ENCODE data around the gene JARID2.
"Not testable (repeated sequence)": the region's sequence is repeated elsewhere in the genome, so short reads cannot be mapped to it uniquely, and the experiment has no call there.

JARID2 gene

GRCh38 chr6:15310680-15311079 is 64.8 kb downstream of the JARID2 start:
- no peak for DNase-seq (ENCODE audit: low spot score)

GRCh38 chr6:15312500-15312899 is 66.6 kb downstream of the JARID2 start:
- no peak for DNase-seq (ENCODE audit: low spot score)

- no peak for DNase-seq (ENCODE audit: low spot score)
These were observed 67.5 kb downstream of the JARID2 start for GRCh38 chr6:15313367-15313766.

GRCh38 chr6:15316754-15317153 is 70.9 kb downstream of the JARID2 start:
- DNase-seq (ENCODE audit: low spot score), result no peak

- DNase-seq (ENCODE audit: low spot score), result no peak
These were observed 71.4 kb downstream of the JARID2 start for GRCh38 chr6:15317251-15317650.

GRCh38 chr6:15317934-15318902 is 72.3 kb downstream of the JARID2 start:
- no peak for DNase-seq (ENCODE audit: low spot score)

- DNase-seq (ENCODE audit: low spot score), result no peak
These were observed 73.8 kb downstream of the JARID2 start for GRCh38 chr6:15319677-15320076.

- DNase-seq (ENCODE audit: low spot score), result no peak
These were observed 74.8 kb downstream of the JARID2 start for GRCh38 chr6:15320693-15321092.

- no peak for DNase-seq (ENCODE audit: low spot score)
These were observed 76.3 kb downstream of the JARID2 start for GRCh38 chr6:15322184-15322583.

GRCh38 chr6:15322781-15323536 is 77.1 kb downstream of the JARID2 start:
- DNase-seq (ENCODE audit: low spot score), result no peak

GRCh38 chr6:15323611-15324010 is 77.7 kb downstream of the JARID2 start:
- DNase-seq (ENCODE audit: low spot score), result not testable (repeated sequence)

- no peak for DNase-seq (ENCODE audit: low spot score)
These were observed 78.6 kb downstream of the JARID2 start for GRCh38 chr6:15324427-15324985.

GRCh38 chr6:15325540-15325955 is 79.7 kb downstream of the JARID2 start:
- DNase-seq (ENCODE audit: low spot score), result no peak

- DNase-seq (ENCODE audit: low spot score), result no peak
These were observed 80.3 kb downstream of the JARID2 start for GRCh38 chr6:15326067-15326614.

GRCh38 chr6:15327271-15327670 is 81.4 kb downstream of the JARID2 start:
- DNase-seq (ENCODE audit: low spot score), result peak; percentile 6

GRCh38 chr6:15329197-15329671 is 83.4 kb downstream of the JARID2 start:
- no peak for DNase-seq (ENCODE audit: low spot score)

GRCh38 chr6:15330174-15330944 is 84.5 kb downstream of the JARID2 start:
- DNase-seq (ENCODE audit: low spot score), result no peak

- DNase-seq (ENCODE audit: low spot score), result no peak
These were observed 85.3 kb downstream of the JARID2 start for GRCh38 chr6:15331143-15331542.

GRCh38 chr6:15331629-15332251 is 85.9 kb downstream of the JARID2 start:
- no peak for DNase-seq (ENCODE audit: low spot score)

- DNase-seq (ENCODE audit: low spot score), result no peak
These were observed 86.6 kb downstream of the JARID2 start for GRCh38 chr6:15332446-15332845.

GRCh38 chr6:15335385-15335784 is 89.5 kb downstream of the JARID2 start:
- DNase-seq (ENCODE audit: low spot score), result no peak
